ENCODE measurements around the gene NRXN3. TPM values are rescaled to one million over a fixed set of nuclear protein-coding genes. Genes with fewer than 3 reads are reported as not detected.

Gene NRXN3
- total RNA-seq, 1 experiment from 2014 or later, result not detected

- DNase-seq (ENCODE audit: low read depth, low spot score) (peak; percentile 38), ATAC-seq (peak; percentile 74)
- no peak for TF ChIP-seq SIN3A (IDR thresholded peaks at IDR 0.05; ENCODE audit: borderline replicate concordance, insufficient read depth, low read depth, low read length)
- TF ChIP-seq CTCF (IDR thresholded peaks at IDR 0.05), result peak; percentile 57
- no TSS peak for BruUV-seq (replicated peaks)
- intact Hi-C loops (cut with micrococcal nuclease; ENCODE audit: unreplicated experiment), result no loop called here
- H3K27me3 ChIP-seq (ENCODE audit: control insufficient read depth, insufficient read depth, low read length), result no peaks in the 10 kb centered on the region; the same call in 1 of the 2 replicates
- POLR2A ChIA-PET, result no interaction called here
- H3K4me1 ChIP-seq (ENCODE audit: control insufficient read depth, insufficient read depth, low read length), result no peaks in the 10 kb centered on the region
- H3K27ac ChIP-seq (ENCODE audit: low read length), result no peak overlapping the region
- in situ Hi-C loops (cut with HindIII; ENCODE audit: low pct_unique_long_range_greater_than_20kb, low sequenced_read_pairs), result no loop called here
- H3K36me3 ChIP-seq (ENCODE audit: control insufficient read depth, insufficient read depth, low read length), result no peaks in the 10 kb centered on the region
- no peaks in the 10 kb centered on the region for H3K9me3 ChIP-seq (ENCODE audit: control insufficient read depth, insufficient read depth, low read depth, low read length)
- no peak overlapping the region for H3K4me3 ChIP-seq (ENCODE audit: low read depth in 2 of 2, low read length in 2 of 2)
- CTCF ChIA-PET, result no interaction called here
Measured at GRCh38 chr14:78836777-78837176, 666.6 kb downstream of the NRXN3 start.

- in situ Hi-C loops (cut with HindIII; ENCODE audit: low pct_unique_long_range_greater_than_20kb, low sequenced_read_pairs), result no loop called here
- intact Hi-C loops (cut with micrococcal nuclease; ENCODE audit: unreplicated experiment), result no loop called here
- Histone ChIP-seq H3K9me3 (ENCODE audit: control insufficient read depth, insufficient read depth, low read depth, low read length) (no peaks in the 10 kb centered on the region), H3K27me3 (ENCODE audit: control insufficient read depth, insufficient read depth, low read length) (no peaks in the 10 kb centered on the region), H3K36me3 (ENCODE audit: control insufficient read depth, insufficient read depth, low read length) (no peaks in the 10 kb centered on the region), H3K4me1 (ENCODE audit: control insufficient read depth, insufficient read depth, low read length) (no peaks in the 10 kb centered on the region), H3K4me3 (ENCODE audit: low read depth in 2 of 2, low read length in 2 of 2) (no peak overlapping the region), H3K27ac (ENCODE audit: low read length) (no peak overlapping the region)
- ATAC-seq, result no peak
- CTCF ChIA-PET, result no interaction called here
- TF ChIP-seq REST (IDR thresholded peaks at IDR 0.05; ENCODE audit: insufficient read depth in 1 of 2, low read depth in 2 of 2, low read length in 1 of 2) (no peak), TCF7L2 (IDR thresholded peaks at IDR 0.05; ENCODE audit: low read depth, low read length) (no peak), POLR2AphosphoS5 (IDR thresholded peaks at IDR 0.05; ENCODE audit: low read depth, low read length) (no peak), CTCF (IDR thresholded peaks at IDR 0.05) (no peak), SIN3A (IDR thresholded peaks at IDR 0.05; ENCODE audit: borderline replicate concordance, insufficient read depth, low read depth, low read length) (no peak)
- DNase-seq (ENCODE audit: low read depth, low spot score), result no peak
- no TSS peak for BruUV-seq (replicated peaks)
- POLR2A ChIA-PET, result no interaction called here
Measured at GRCh38 chr14:78838959-78839358, 668.8 kb downstream of the NRXN3 start.

- TF ChIP-seq TCF7L2 (IDR thresholded peaks at IDR 0.05; ENCODE audit: low read depth, low read length), result no peak
- no peak for TF ChIP-seq REST (IDR thresholded peaks at IDR 0.05; ENCODE audit: insufficient read depth in 1 of 2, low read depth in 2 of 2, low read length in 1 of 2)
- TF ChIP-seq SIN3A (IDR thresholded peaks at IDR 0.05; ENCODE audit: borderline replicate concordance, insufficient read depth, low read depth, low read length), result no peak
- TF ChIP-seq POLR2AphosphoS5 (IDR thresholded peaks at IDR 0.05; ENCODE audit: low read depth, low read length), result no peak
- TF ChIP-seq CTCF (IDR thresholded peaks at IDR 0.05), result no peak
- Histone ChIP-seq H3K4me1 (ENCODE audit: control insufficient read depth, insufficient read depth, low read length) (no peaks in the 10 kb centered on the region), H3K27me3 (ENCODE audit: control insufficient read depth, insufficient read depth, low read length) (no peaks in the 10 kb centered on the region), H3K4me3 (ENCODE audit: low read depth in 2 of 2, low read length in 2 of 2) (no peak overlapping the region), H3K27ac (ENCODE audit: low read length) (no peak overlapping the region), H3K36me3 (ENCODE audit: control insufficient read depth, insufficient read depth, low read length) (no peaks in the 10 kb centered on the region), H3K9me3 (ENCODE audit: control insufficient read depth, insufficient read depth, low read depth, low read length) (no peaks in the 10 kb centered on the region)
- ChIA-PET CTCF (no interaction called here), POLR2A (no interaction called here)
- intact Hi-C loops (cut with micrococcal nuclease; ENCODE audit: unreplicated experiment), result no loop called here
- in situ Hi-C loops (cut with HindIII; ENCODE audit: low pct_unique_long_range_greater_than_20kb, low sequenced_read_pairs), result no loop called here
- no TSS peak for BruUV-seq (replicated peaks)
- ATAC-seq (no peak), DNase-seq (ENCODE audit: low read depth, low spot score) (no peak)
Measured at GRCh38 chr14:78840898-78841297, 670.7 kb downstream of the NRXN3 start.

All from Panc1 (cell line).